Suprapubic skin (tissue), 4 donors: Measurements from ENCODE around the gene CCDC85C. TPM values are rescaled to one million over a fixed set of nuclear protein-coding genes. Genes with fewer than 3 reads are reported as not detected.

Experiments used
- DNase-seq, 2 donors: peaks; one replicate each; pipeline ENCODE4 v3.0.0-alpha.2; 2019; ENCODE audit warnings: low spot score in 2 of 2
- H3K27ac ChIP-seq: fragments of 200-600 bp; sonication (generic); one replicate; pipeline ENCODE4 v1.5.1; 2019
- H3K27me3 ChIP-seq: fragments of 200-600 bp; sonication (generic); one replicate; pipeline ENCODE4 v1.5.1; 2019
- H3K36me3 ChIP-seq: fragments of 200-600 bp; sonication (generic); one replicate; pipeline ENCODE4 v1.5.1; 2019
- H3K4me1 ChIP-seq: fragments of 200-600 bp; sonication (generic); one replicate; pipeline ENCODE4 v1.5.1; 2019
- H3K4me3 ChIP-seq: fragments of 200-600 bp; sonication (generic); one replicate; pipeline ENCODE4 v1.5.1; 2019; ENCODE audit warnings: mild to moderate bottlenecking
- H3K9me3 ChIP-seq: fragments of 200-600 bp; sonication (generic); one replicate; pipeline ENCODE4 v1.5.1; 2019
- CTCF ChIP-seq, 2 donors: fragments of 200-600 bp in 1 of 2; fragments of 450-650 bp in 1 of 2; sonication (generic) in 1 of 2; IDR thresholded peaks; one replicate each; pipeline ENCODE4 v1.5.1; 2016 to 2019; ENCODE audit warnings: antibody characterized with exemption in 2 of 2, mild to moderate bottlenecking in 1 of 2, moderate library complexity in 1 of 2
- EP300 ChIP-seq: sonication (generic); formaldehyde crosslinking; IDR thresholded peaks from one replicate; pipeline ENCODE4 v1.6.1; 2017; ENCODE audit warnings: antibody characterized with exemption
- POLR2A ChIP-seq, 2 donors: fragments of 450-650 bp; IDR thresholded peaks; one replicate each; pipeline ENCODE4 v1.6.1; 2017; ENCODE audit warnings: antibody characterized with exemption in 2 of 2, mild to moderate bottlenecking in 2 of 2, moderate library complexity in 2 of 2
- POLR2AphosphoS5 ChIP-seq, 3 donors: sonication (generic); formaldehyde crosslinking; IDR thresholded peaks; one replicate each; pipeline ENCODE4 v1.6.1; 2017; ENCODE audit warnings: antibody characterized with exemption in 3 of 3
- WGBS: methylation state at CpG from one replicate; pipeline ENCODE4 v1.1.5; 2018; 5-methylcytosine and 5-hydroxymethylcytosine counted together
- total RNA-seq, 4 donors: library from RNA; depleted of rRNA; stranded (reverse); fragments of >200 nt; gene quantifications; one replicate each; pipeline ENCODE4 v1.1.0, GENCODE V29; 2016

The CCDC85C gene
- total RNA-seq, 4 donors from 2014 or later, result 18.8 to 53.2 (median 48.0) TPM

- DNase-seq, result no peak
- TF ChIP-seq EP300 (no peak), POLR2A (IDR thresholded peaks at IDR 0.05) (no peak), CTCF (IDR thresholded peaks at IDR 0.05) (no peak), POLR2AphosphoS5 (IDR thresholded peaks at IDR 0.05) (no peak)
- H3K4me3 ChIP-seq, result no peak overlapping the region
- H3K4me1 ChIP-seq, result peaks cover 5% of the 10 kb centered on the region
- no peaks in the 10 kb centered on the region for H3K36me3 ChIP-seq
- H3K27me3 ChIP-seq, result peaks cover 4% of the 10 kb centered on the region
- H3K27ac ChIP-seq, result no peak overlapping the region
- H3K9me3 ChIP-seq, result no peaks in the 10 kb centered on the region
- 96% methylated on average over 4 of the region's 4 CpGs for WGBS
These were observed 60.6 kb downstream of the CCDC85C start for GRCh38 chr14:99543370-99543769.

GRCh38 chr14:99542566-99542965 lies 61.4 kb downstream of the CCDC85C start:
- Histone ChIP-seq H3K4me3 (no peak overlapping the region), H3K9me3 (no peaks in the 10 kb centered on the region), H3K36me3 (no peaks in the 10 kb centered on the region), H3K4me1 (peaks cover 8% of the 10 kb centered on the region), H3K27ac (no peak overlapping the region), H3K27me3 (peaks cover 4% of the 10 kb centered on the region)
- DNase-seq, result no peak
- 84% methylated on average over 10 of the region's 13 CpGs for WGBS
- TF ChIP-seq EP300, result no peak
- no peak for TF ChIP-seq CTCF (IDR thresholded peaks at IDR 0.05)
- TF ChIP-seq POLR2AphosphoS5 (IDR thresholded peaks at IDR 0.05), result no peak
- TF ChIP-seq POLR2A (IDR thresholded peaks at IDR 0.05), result no peak

- WGBS, result 88% methylated on average over 13 of the region's 18 CpGs
- H3K9me3 ChIP-seq, result no peaks in the 10 kb centered on the region
- no peaks in the 10 kb centered on the region for H3K36me3 ChIP-seq
- no peak for TF ChIP-seq POLR2A (IDR thresholded peaks at IDR 0.05)
- no peak for TF ChIP-seq EP300
- TF ChIP-seq CTCF (IDR thresholded peaks at IDR 0.05), result no peak
- no peak for TF ChIP-seq POLR2AphosphoS5 (IDR thresholded peaks at IDR 0.05)
- no peak overlapping the region for H3K27ac ChIP-seq
- peaks cover 4% of the 10 kb centered on the region for H3K27me3 ChIP-seq
- no peak overlapping the region for H3K4me3 ChIP-seq
- no peak for DNase-seq
- peaks cover 8% of the 10 kb centered on the region for H3K4me1 ChIP-seq
These were observed 62.1 kb downstream of the CCDC85C start for GRCh38 chr14:99541677-99542470.

GRCh38 chr14:99541211-99541610 lies 62.8 kb downstream of the CCDC85C start:
- 74% methylated on average over 10 of the region's 10 CpGs for WGBS
- no peak for DNase-seq
- Histone ChIP-seq H3K27ac (no peak overlapping the region), H3K4me3 (no peak overlapping the region), H3K36me3 (no peaks in the 10 kb centered on the region), H3K9me3 (no peaks in the 10 kb centered on the region), H3K4me1 (peaks cover 5% of the 10 kb centered on the region), H3K27me3 (peaks cover 3% of the 10 kb centered on the region)
- TF ChIP-seq POLR2A (IDR thresholded peaks at IDR 0.05) (no peak), POLR2AphosphoS5 (IDR thresholded peaks at IDR 0.05) (no peak), CTCF (IDR thresholded peaks at IDR 0.05) (no peak), EP300 (no peak)

GRCh38 chr14:99540196-99541032 lies 63.6 kb downstream of the CCDC85C start:
- 55% methylated on average over 6 of the region's 15 CpGs for WGBS
- H3K27me3 ChIP-seq, result no peaks in the 10 kb centered on the region
- DNase-seq, result no peak
- peaks cover 5% of the 10 kb centered on the region for H3K4me1 ChIP-seq
- peaks cover 2% of the 10 kb centered on the region for H3K36me3 ChIP-seq
- no peaks in the 10 kb centered on the region for H3K9me3 ChIP-seq
- no peak overlapping the region for H3K27ac ChIP-seq
- H3K4me3 ChIP-seq, result no peak overlapping the region
- TF ChIP-seq POLR2AphosphoS5 (IDR thresholded peaks at IDR 0.05), result no peak
- no peak for TF ChIP-seq CTCF (IDR thresholded peaks at IDR 0.05)
- TF ChIP-seq POLR2A (IDR thresholded peaks at IDR 0.05), result no peak
- no peak for TF ChIP-seq EP300
